Immature natural killer cell (primary cell): ENCODE results near the gene IL1RAPL2. TPM values are rescaled to one million over a fixed set of nuclear protein-coding genes. Genes with fewer than 3 reads are reported as not detected.

Source experiments
- DNase-seq, 3 donors: peaks; one replicate each; pipeline ENCODE4 v3.0.0; 2022; ENCODE audit warnings: mixed read lengths in 1 of 3
- H3K27ac Mint-ChIP-seq, 6 donors: one replicate each; pipeline ENCODE4 v1.8.0; 2020; ENCODE audit warnings: mixed read lengths in 6 of 6, mild to moderate bottlenecking in 5 of 6, inconsistent platforms in 4 of 6, moderate library complexity in 3 of 6
- H3K27me3 Mint-ChIP-seq, 3 donors: one replicate each; pipeline ENCODE4 v1.8.0; 2020 to 2021; ENCODE audit warnings: low read depth in 3 of 3, mild to moderate bottlenecking in 3 of 3, mixed read lengths in 3 of 3, moderate library complexity in 3 of 3, inconsistent platforms in 1 of 3
- H3K36me3 Mint-ChIP-seq, 3 donors: one replicate each; pipeline ENCODE4 v1.8.0; 2020; ENCODE audit warnings: mixed read lengths in 3 of 3, inconsistent platforms in 2 of 3, mild to moderate bottlenecking in 2 of 3
- H3K4me1 Mint-ChIP-seq, 2 donors: one replicate each; pipeline ENCODE4 v1.8.0; 2020; ENCODE audit warnings: inconsistent platforms in 2 of 2, mild to moderate bottlenecking in 2 of 2, mixed read lengths in 2 of 2, moderate library complexity in 1 of 2
- H3K4me3 Mint-ChIP-seq, 5 donors: one replicate each; pipeline ENCODE4 v1.8.0; 2020; ENCODE audit warnings: mild to moderate bottlenecking in 5 of 5, mixed read lengths in 5 of 5, inconsistent platforms in 3 of 5, moderate library complexity in 3 of 5
- H3K9me3 Mint-ChIP-seq, 6 donors: one replicate each; pipeline ENCODE4 v1.8.0; 2020; ENCODE audit warnings: mild to moderate bottlenecking in 6 of 6, mixed read lengths in 6 of 6, inconsistent platforms in 4 of 6, moderate library complexity in 3 of 6
- polyA plus RNA-seq, 3 donors: library from polyadenylated mRNA; unstranded; fragments of 300-500 nt; fragmentation: Illumina TruSeq; gene quantifications; one replicate each; pipeline ENCODE4 v1.2.3, GENCODE V29; 2021

The IL1RAPL2 gene
- polyA plus RNA-seq, 3 donors from 2014 or later, result not detected

GRCh38 chrX:105315248-105315647 is 749.2 kb downstream of the IL1RAPL2 start:
- Mint-ChIP-seq H3K27me3 (peaks cover 0 to 3% (median 2%) of the 10 kb centered on the region in 3 donors), H3K36me3 (no peaks in the 10 kb centered on the region), H3K4me3 (no peak overlapping the region), H3K4me1 (no peaks in the 10 kb centered on the region), H3K27ac (no peak overlapping the region), H3K9me3 (peaks cover 0 to 2% (median 0%) of the 10 kb centered on the region in 6 donors)
- DNase-seq, result no peak

- Mint-ChIP-seq H3K27me3 (peaks cover 0 to 3% (median 0%) of the 10 kb centered on the region in 3 donors), H3K9me3 (peaks cover 0 to 3% (median 0%) of the 10 kb centered on the region in 6 donors), H3K36me3 (no peaks in the 10 kb centered on the region), H3K27ac (no peak overlapping the region), H3K4me1 (no peaks in the 10 kb centered on the region), H3K4me3 (no peak overlapping the region)
- DNase-seq, result no peak
Measured at GRCh38 chrX:105317117-105317516, 751.1 kb downstream of the IL1RAPL2 start.

GRCh38 chrX:105323928-105324327 is 757.9 kb downstream of the IL1RAPL2 start:
- DNase-seq, result no peak
- H3K27ac Mint-ChIP-seq, result no peak overlapping the region
- H3K4me3 Mint-ChIP-seq, result no peak overlapping the region

GRCh38 chrX:105328773-105329172 is 762.8 kb downstream of the IL1RAPL2 start:
- H3K9me3 Mint-ChIP-seq, result peaks cover 0 to 6% (median 0%) of the 10 kb centered on the region in 6 donors
- no peaks in the 10 kb centered on the region for H3K4me1 Mint-ChIP-seq
- no peaks in the 10 kb centered on the region for H3K36me3 Mint-ChIP-seq
- H3K27me3 Mint-ChIP-seq, result peaks cover 0 to 5% (median 0%) of the 10 kb centered on the region in 3 donors
- H3K4me3 Mint-ChIP-seq, result no peak overlapping the region
- DNase-seq, result no peak
- H3K27ac Mint-ChIP-seq, result no peak overlapping the region

More at GRCh38 chrX:105323928-105324327, 757.9 kb downstream of the IL1RAPL2 start:
- H3K9me3 Mint-ChIP-seq, result peaks cover 0 to 6% (median under 1%) of the 10 kb centered on the region in 6 donors
- no peaks in the 10 kb centered on the region for H3K4me1 Mint-ChIP-seq
- H3K27me3 Mint-ChIP-seq, result peaks cover 0 to 5% (median 0%) of the 10 kb centered on the region in 3 donors
- H3K36me3 Mint-ChIP-seq, result no peaks in the 10 kb centered on the region

GRCh38 chrX:105331244-105331643 is 765.2 kb downstream of the IL1RAPL2 start:
- no peak for DNase-seq
- Mint-ChIP-seq H3K4me3 (no peak overlapping the region), H3K27ac (no peak overlapping the region), H3K4me1 (no peaks in the 10 kb centered on the region), H3K9me3 (peaks cover 0 to 6% (median 0%) of the 10 kb centered on the region in 6 donors), H3K36me3 (no peaks in the 10 kb centered on the region), H3K27me3 (peaks cover 0 to 5% (median 4%) of the 10 kb centered on the region in 3 donors)

GRCh38 chrX:105347373-105347772 is 781.4 kb downstream of the IL1RAPL2 start:
- Mint-ChIP-seq H3K36me3 (no peaks in the 10 kb centered on the region), H3K4me3 (no peak overlapping the region), H3K4me1 (no peaks in the 10 kb centered on the region), H3K9me3 (peaks cover 0 to 5% (median 0%) of the 10 kb centered on the region in 6 donors), H3K27me3 (peaks cover 0 to 3% (median 0%) of the 10 kb centered on the region in 3 donors), H3K27ac (no peak overlapping the region)
- DNase-seq, result no peak

GRCh38 chrX:105349476-105349875 is 783.5 kb downstream of the IL1RAPL2 start:
- Mint-ChIP-seq H3K4me3 (no peak overlapping the region), H3K27me3 (peaks cover 0 to 3% (median 0%) of the 10 kb centered on the region in 3 donors), H3K9me3 (peaks cover 0 to 5% (median 0%) of the 10 kb centered on the region in 6 donors), H3K4me1 (no peaks in the 10 kb centered on the region), H3K27ac (no peak overlapping the region), H3K36me3 (no peaks in the 10 kb centered on the region)
- no peak for DNase-seq

- no peak for DNase-seq
- Mint-ChIP-seq H3K9me3 (peaks cover 0 to 7% (median 0%) of the 10 kb centered on the region in 6 donors), H3K4me3 (no peak overlapping the region), H3K4me1 (no peaks in the 10 kb centered on the region), H3K27ac (no peak overlapping the region), H3K27me3 (peaks cover 0 to 3% (median 0%) of the 10 kb centered on the region in 3 donors), H3K36me3 (no peaks in the 10 kb centered on the region)
Measured at GRCh38 chrX:105375816-105376215, 809.8 kb downstream of the IL1RAPL2 start.

GRCh38 chrX:105424729-105425128 is 858.7 kb downstream of the IL1RAPL2 start:
- Mint-ChIP-seq H3K9me3 (peaks cover 0 to 11% (median 5%) of the 10 kb centered on the region in 6 donors), H3K36me3 (no peaks in the 10 kb centered on the region), H3K27me3 (peaks cover 2 to 15% (median 8%) of the 10 kb centered on the region in 3 donors), H3K4me3 (no peak overlapping the region), H3K27ac (no peak overlapping the region), H3K4me1 (no peaks in the 10 kb centered on the region)
- no peak for DNase-seq

GRCh38 chrX:105451401-105451800 is 885.4 kb downstream of the IL1RAPL2 start:
- H3K27ac Mint-ChIP-seq, result no peak overlapping the region

GRCh38 chrX:105458846-105459245 is 892.8 kb downstream of the IL1RAPL2 start:
- DNase-seq, result no peak
- Mint-ChIP-seq H3K27me3 (peaks cover 0 to 7% (median 0%) of the 10 kb centered on the region in 3 donors), H3K36me3 (no peaks in the 10 kb centered on the region)

More at GRCh38 chrX:105451401-105451800, 885.4 kb downstream of the IL1RAPL2 start:
- H3K9me3 Mint-ChIP-seq, result peaks cover 0 to 4% (median 2%) of the 10 kb centered on the region in 6 donors
- H3K27me3 Mint-ChIP-seq, result peaks cover 0 to 8% (median 0%) of the 10 kb centered on the region in 3 donors
- H3K36me3 Mint-ChIP-seq, result no peaks in the 10 kb centered on the region
- DNase-seq, result no peak
- H3K4me1 Mint-ChIP-seq, result no peaks in the 10 kb centered on the region
- no peak overlapping the region for H3K4me3 Mint-ChIP-seq

GRCh38 chrX:105460376-105460775 is 894.4 kb downstream of the IL1RAPL2 start:
- DNase-seq, result no peak
- Mint-ChIP-seq H3K9me3 (peaks cover 0 to 6% (median 3%) of the 10 kb centered on the region in 6 donors), H3K4me1 (no peaks in the 10 kb centered on the region), H3K36me3 (no peaks in the 10 kb centered on the region), H3K27me3 (peaks cover 0 to 7% (median 3%) of the 10 kb centered on the region in 3 donors), H3K4me3 (no peak overlapping the region), H3K27ac (no peak overlapping the region)

More at GRCh38 chrX:105458846-105459245, 892.8 kb downstream of the IL1RAPL2 start:
- Mint-ChIP-seq H3K9me3 (peaks cover 0 to 6% (median 3%) of the 10 kb centered on the region in 6 donors), H3K27ac (no peak overlapping the region), H3K4me1 (no peaks in the 10 kb centered on the region), H3K4me3 (no peak overlapping the region)

- no peaks in the 10 kb centered on the region for H3K36me3 Mint-ChIP-seq
- no peaks in the 10 kb centered on the region for H3K4me1 Mint-ChIP-seq
- no peak overlapping the region for H3K4me3 Mint-ChIP-seq
- no peak for DNase-seq
- no peak overlapping the region for H3K27ac Mint-ChIP-seq
- H3K27me3 Mint-ChIP-seq, result peaks cover 0 to 5% (median 3%) of the 10 kb centered on the region in 3 donors
- peaks cover 0 to 6% (median 3%) of the 10 kb centered on the region in 6 donors for H3K9me3 Mint-ChIP-seq
Measured at GRCh38 chrX:105461016-105461415, 895.0 kb downstream of the IL1RAPL2 start.

- H3K36me3 Mint-ChIP-seq, result no peaks in the 10 kb centered on the region
- peaks cover 0 to 6% (median 3%) of the 10 kb centered on the region in 6 donors for H3K9me3 Mint-ChIP-seq
- no peak overlapping the region for H3K4me3 Mint-ChIP-seq
- no peak overlapping the region for H3K27ac Mint-ChIP-seq
- DNase-seq, result no peak
- no peaks in the 10 kb centered on the region for H3K4me1 Mint-ChIP-seq
- H3K27me3 Mint-ChIP-seq, result peaks cover 0 to 6% (median 5%) of the 10 kb centered on the region in 3 donors
Measured at GRCh38 chrX:105462186-105462585, 896.2 kb downstream of the IL1RAPL2 start.

- H3K9me3 Mint-ChIP-seq, result peaks cover 0 to 6% (median 2%) of the 10 kb centered on the region in 6 donors
- H3K27ac Mint-ChIP-seq, result no peak overlapping the region
- H3K27me3 Mint-ChIP-seq, result peaks cover 0 to 6% (median 5%) of the 10 kb centered on the region in 3 donors
- no peak for DNase-seq
- H3K36me3 Mint-ChIP-seq, result no peaks in the 10 kb centered on the region
- H3K4me3 Mint-ChIP-seq, result no peak overlapping the region
- no peaks in the 10 kb centered on the region for H3K4me1 Mint-ChIP-seq
Measured at GRCh38 chrX:105463473-105463872, 897.5 kb downstream of the IL1RAPL2 start.
